HepG2 (cell line): ENCODE results near the gene SYTL1. TPM values are rescaled to one million over a fixed set of nuclear protein-coding genes. Genes with fewer than 3 reads are reported as not detected.

ENCODE experiments used
- ATAC-seq: fragments of 200-7000 bp; cut with Tn5 transposase; 3 replicates; pipeline ENCODE4 v1.9.1; 2020; ENCODE audit warnings: mild to moderate bottlenecking, moderate library complexity
- BruUV-seq: library from RNA; stranded (reverse); fragments of 400-500 nt; replicated peaks from 2 replicates; lab custom pipeline; 2021; lab: Mats Ljungman, UMichigan
- CTCF ChIA-PET: fragments of 300-600 bp; formaldehyde crosslinking; extraction: SDS; loops from one replicate; lab custom pipeline; 2021; ENCODE audit warnings: low total read pairs, inconsistent platforms, low intra/inter-chr PET ratio; lab: Yijun Ruan, JAX
- POLR2A ChIA-PET: fragments of 350-600 bp; sonication (Branson Sonifier 250); formaldehyde crosslinking; loops from one replicate; lab custom pipeline; 2020; ENCODE audit warnings: antibody characterized with exemption, inconsistent platforms; lab: Yijun Ruan, JAX
- DNase-seq: peaks from one replicate; pipeline ENCODE4 v3.0.0-alpha.2; 2015; ENCODE audit warnings: low spot score
- FAIRE-seq: peaks from 3 replicates; lab custom pipeline; 2011; peaks lifted over from hg19 to GRCh38; lab: Jason Lieb, UNC
- H2AFZ ChIP-seq: one replicate; pipeline ENCODE4 v1.6.1; 2011; ENCODE audit warnings: low read length, inconsistent platforms
- H3K27ac ChIP-seq: fragments of 300-600 bp; 3 replicates; pipeline ENCODE4 v1.8.0; 2011; ENCODE audit warnings: mixed run types, mild to moderate bottlenecking, mixed read lengths, low read length, inconsistent platforms; ENCODE audit not compliant: insufficient read depth; ENCODE audit errors: extremely low read length
- H3K27me3 ChIP-seq, 2 experiments: fragments of 200-600 bp in 1 of 2; 2 replicates in 1 of 2; 3 replicates in 1 of 2; pipeline versions ENCODE4 v1.6.0 to v1.8.0; 2011; ENCODE audit warnings: low read length in 2 of 2, mild to moderate bottlenecking in 2 of 2, moderate library complexity in 2 of 2, inconsistent platforms in 1 of 2; ENCODE audit not compliant: insufficient read depth in 2 of 2, control insufficient read depth in 1 of 2
- H3K36me3 ChIP-seq, 2 experiments: fragments of 200-600 bp in 1 of 2; replicated peaks in 1 of 2; 2 replicates in 1 of 2; 3 replicates in 1 of 2; pipeline versions ENCODE4 v1.5.1 to v1.8.0; 2011; ENCODE audit warnings: low read length in 2 of 2, inconsistent platforms in 1 of 2; ENCODE audit not compliant: insufficient read depth in 2 of 2, control insufficient read depth in 1 of 2
- H3K4me1 ChIP-seq: 2 replicates; pipeline ENCODE4 v1.5.1; 2012; ENCODE audit warnings: low read length, inconsistent platforms; ENCODE audit not compliant: insufficient read depth
- H3K4me2 ChIP-seq: 2 replicates; pipeline ENCODE4 v1.6.0; 2011; ENCODE audit warnings: low read depth, low read length, inconsistent platforms
- H3K4me3 ChIP-seq, 3 experiments: fragments of 200-600 bp in 1 of 3; sonication (generic), shearing (Covaris generic) in 1 of 3; replicated peaks in 1 of 3; 2 replicates each; pipeline ENCODE4 v1.5.1; 2011 to 2016; ENCODE audit warnings: low read length in 3 of 3, inconsistent platforms in 2 of 3, low read depth in 2 of 3, mild to moderate bottlenecking in 2 of 3, control low read depth in 1 of 3, mixed read lengths in 1 of 3; ENCODE audit not compliant: insufficient read depth in 1 of 3
- H3K79me2 ChIP-seq: one replicate; pipeline ENCODE4 v1.6.1; 2011; ENCODE audit warnings: low read length, inconsistent platforms; ENCODE audit not compliant: insufficient read depth
- H3K9ac ChIP-seq: 2 replicates; pipeline ENCODE4 v1.6.0; 2011; ENCODE audit warnings: mild to moderate bottlenecking, low read depth, low read length, inconsistent platforms; ENCODE audit not compliant: insufficient read depth
- H3K9me3 ChIP-seq: 2 replicates; pipeline ENCODE4 v1.5.1; 2012; ENCODE audit warnings: mild to moderate bottlenecking, low read length
- H4K20me1 ChIP-seq: 2 replicates; pipeline ENCODE4 v1.6.0; 2011; ENCODE audit warnings: inconsistent platforms, mild to moderate bottlenecking, low read length, moderate library complexity; ENCODE audit not compliant: insufficient read depth
- BCLAF1 ChIP-seq: fragments of 450-650 bp; IDR thresholded peaks from 2 replicates; pipeline ENCODE4 v1.6.1; 2017; ENCODE audit warnings: mild to moderate bottlenecking
- FOXP1 ChIP-seq, 2 experiments: fragments of 450-650 bp in 1 of 2; IDR thresholded peaks; 2 replicates each; pipeline ENCODE4 v1.6.1; 2017 to 2018; ENCODE audit warnings: antibody characterized with exemption in 1 of 2
- HIVEP1 ChIP-seq: sonication (generic); formaldehyde crosslinking; IDR thresholded peaks from 2 replicates; pipeline ENCODE4 v1.4.0; 2020; ENCODE audit warnings: mild to moderate bottlenecking, missing genetic modification reagents
- MTF2 ChIP-seq: sonication (generic); formaldehyde crosslinking; IDR thresholded peaks from 2 replicates; pipeline ENCODE4 v1.5.0; 2020; ENCODE audit warnings: missing genetic modification reagents, borderline replicate concordance
- NCOA2 ChIP-seq: sonication (generic); formaldehyde crosslinking; IDR thresholded peaks from 2 replicates; pipeline ENCODE4 v1.8.0; 2022; ENCODE audit warnings: inconsistent platforms
- NFE2L1 ChIP-seq: sonication (generic); formaldehyde crosslinking; IDR thresholded peaks from 2 replicates; pipeline ENCODE4 v1.4.0; 2020; ENCODE audit warnings: missing genetic modification reagents, mild to moderate bottlenecking, borderline replicate concordance
- PCBP1 ChIP-seq: fragments of 200-400 bp; formaldehyde crosslinking; IDR thresholded peaks from 2 replicates; pipeline ENCODE4 v1.6.1; 2017; ENCODE audit warnings: mild to moderate bottlenecking, low read depth, low read length, borderline replicate concordance
- ZBTB46 ChIP-seq: sonication (generic); formaldehyde crosslinking; IDR thresholded peaks from 2 replicates; pipeline ENCODE4 v1.4.0; 2020; ENCODE audit warnings: mild to moderate bottlenecking, missing genetic modification reagents, borderline replicate concordance
- ZFP36L1 ChIP-seq: sonication (generic); formaldehyde crosslinking; IDR thresholded peaks from 2 replicates; pipeline ENCODE4 v1.8.0; 2022; ENCODE audit warnings: mild to moderate bottlenecking, missing genetic modification reagents, moderate library complexity
- ZFYVE20 ChIP-seq: sonication (generic); formaldehyde crosslinking; IDR thresholded peaks from 2 replicates; pipeline ENCODE4 v1.8.0; 2023; ENCODE audit warnings: low read depth, mild to moderate bottlenecking, moderate library complexity, missing genetic modification reagents, borderline replicate concordance
- ZNF230 ChIP-seq: sonication (generic); formaldehyde crosslinking; IDR thresholded peaks from 2 replicates; pipeline ENCODE4 v1.4.0; 2020; ENCODE audit warnings: mild to moderate bottlenecking, missing genetic modification reagents
- ZNF589 ChIP-seq: sonication (generic); formaldehyde crosslinking; conservative IDR thresholded peaks from 2 replicates; pipeline ENCODE4 v1.8.0; 2022; ENCODE audit warnings: mild to moderate bottlenecking, moderate library complexity, missing genetic modification reagents
- ZNF703 ChIP-seq: sonication (generic); formaldehyde crosslinking; IDR thresholded peaks from 2 replicates; pipeline ENCODE4 v1.5.1; 2020; ENCODE audit warnings: missing genetic modification reagents, mild to moderate bottlenecking, moderate library complexity, borderline replicate concordance
- ZNF720 ChIP-seq: sonication (generic); formaldehyde crosslinking; IDR thresholded peaks from 2 replicates; pipeline ENCODE4 v1.4.0; 2020; ENCODE audit warnings: missing genetic modification reagents
- ZNF784 ChIP-seq: sonication (generic); formaldehyde crosslinking; IDR thresholded peaks from 2 replicates; pipeline ENCODE4 v1.5.1; 2020; ENCODE audit warnings: missing genetic modification reagents, mild to moderate bottlenecking, borderline replicate concordance
- ZSCAN31 ChIP-seq: sonication (generic); formaldehyde crosslinking; IDR thresholded peaks from 2 replicates; pipeline ENCODE4 v1.5.0; 2020; ENCODE audit warnings: low read depth, mild to moderate bottlenecking, missing genetic modification reagents
- WGBS: methylation state at CpG from one replicate; pipeline ENCODE4 v1.1.6; 2017; ENCODE audit warnings: low lambda C conversion rate; 5-methylcytosine and 5-hydroxymethylcytosine counted together
- in situ Hi-C: cut with HindIII; loops from 2 replicates; pipeline ENCODE4 v1.10.0; 2017; ENCODE audit warnings: low pct_unique_long_range_greater_than_20kb; ENCODE audit not compliant: extremely low pct_ligation_motif_present
- intact Hi-C: fragments of 100-400 bp; cut with micrococcal nuclease; formaldehyde crosslinking; loops from one replicate; pipeline ENCODE4 v1.10.0; 2022; ENCODE audit not compliant: unreplicated experiment
- polyA plus RNA-seq, 8 experiments: library from polyadenylated mRNA; depleted of rRNA in 3 of 8; stranded (reverse) in 7 of 8; unstranded in 1 of 8; fragments of >200 nt; fragmentation: Illumina TruSeq in 4 of 8; extraction: Trizol in 4 of 8; gene quantifications; 2 replicates each; pipeline versions ENCODE4 v1.2.1 to v1.2.3, GENCODE V29; 2011 to 2016; ENCODE audit warnings: low read depth in 4 of 8, missing spikeins in 1 of 8, mixed read lengths in 1 of 8; ENCODE audit not compliant: insufficient read depth in 1 of 8
- total RNA-seq, 5 experiments: library from RNA; depleted of rRNA; stranded (reverse); fragments of >200 nt; fragmentation: Illumina TruSeq; extraction: Trizol; gene quantifications; 2 replicates each; pipeline ENCODE4 v1.2.3, GENCODE V29; 2016; ENCODE audit warnings: low read depth in 1 of 5

The SYTL1 gene
- total and polyA plus RNA-seq, 2 of the 13 experiments (the other 11 are each of a cell fraction or from before 2014, with no cell fraction given), result 11.1 to 17.8 TPM

- no peak for TF ChIP-seq BCLAF1
- no peak for TF ChIP-seq PCBP1
- TF ChIP-seq ZFYVE20 (CRISPR knock-in tag), result no peak
- no peak for TF ChIP-seq ZNF230
- no peak for TF ChIP-seq FOXP1 (IDR thresholded peaks at IDR 0.05)
- TF ChIP-seq FOXP1 (CRISPR knock-in tag; IDR thresholded peaks at IDR 0.05), result no peak
- TF ChIP-seq MTF2 (CRISPR knock-in tag), result no peak
Measured at GRCh38 chr1:27388337-27389005, 46.6 kb downstream of the SYTL1 start (continued).

GRCh38 chr1:27391511-27392095 lies 49.8 kb downstream of the SYTL1 start:
- no TSS peak for BruUV-seq
- no peak overlapping the region for H3K27ac ChIP-seq
- no peaks in the 10 kb centered on the region for H4K20me1 ChIP-seq
- ChIA-PET POLR2A (interaction anchor here (0.8 to 1.0 kb wide), 2 partner anchors 212 to 216 kb away, joined by 3 to 4 read pairs; no protein-coding TSS in a partner anchor), CTCF (interaction anchor here (2.2 kb wide), 1 partner anchor 91 kb away, joined by 7 read pairs; no protein-coding TSS in a partner anchor)
- WGBS, result 9% methylated on average over 8 of the region's 13 CpGs
- intact Hi-C loops, result loop anchor here (2.0 to 10.0 kb wide), 2 partner anchors 215 to 273 kb away; no protein-coding TSS in a partner anchor
- H3K4me3 ChIP-seq, result peak overlapping the region; percentile 52 to 85 (median 71)
- H3K36me3 ChIP-seq, result no peaks in the 10 kb centered on the region
- in situ Hi-C loops, result loop anchor here (5.0 kb wide), 4 partner anchors 34 to 279 kb away; no protein-coding TSS in a partner anchor
- peaks cover 28% of the 10 kb centered on the region for H3K4me1 ChIP-seq
- ATAC-seq, result peak; percentile 3; the same call in 2 of the 3 replicates
- no peak for FAIRE-seq
- H2AFZ ChIP-seq, result no peak overlapping the region
- H3K4me2 ChIP-seq, result peak overlapping the region; percentile 90
- H3K9me3 ChIP-seq, result no peaks in the 10 kb centered on the region
- no peaks in the 10 kb centered on the region for H3K79me2 ChIP-seq
- peak overlapping the region; percentile 68 for H3K9ac ChIP-seq
- DNase-seq, result peak; percentile 29
- H3K27me3 ChIP-seq, result no peaks in the 10 kb centered on the region; a peak in 2 of 5 replicates
- TF ChIP-seq ZBTB46 (CRISPR knock-in tag) (no peak), ZNF720 (CRISPR knock-in tag) (no peak), NCOA2 (no peak), NFE2L1 (peak; percentile 29; the same call in 1 of the 2 replicates), ZNF784 (CRISPR knock-in tag) (no peak), PCBP1 (no peak), ZSCAN31 (CRISPR knock-in tag) (no peak), ZNF703 (no peak), HIVEP1 (0 out of 2 replicates have a peak, but pooled peaks have one; percentile 25), ZFP36L1 (CRISPR knock-in tag) (no peak), ZNF589 (CRISPR knock-in tag) (no peak)
